SK-N-SH treated with all-trans-retinoic acid at 6 μM for 48 hours (cell line): ENCODE results near the gene N4BP2L1.

ENCODE experiments used
- ARNTL ChIP-seq: fragments of 450-650 bp; formaldehyde crosslinking; IDR thresholded peaks from 2 replicates; pipeline ENCODE4 v1.5.0; 2020; ENCODE audit warnings: low read depth, mild to moderate bottlenecking, moderate library complexity, borderline replicate concordance
- GLIS3 ChIP-seq: fragments of 250-450 bp; sonication (Bioruptor Pico); IDR thresholded peaks from 2 replicates; pipeline ENCODE4 v1.5.0; 2020; ENCODE audit warnings: mild to moderate bottlenecking, moderate library complexity
- SNAI2 ChIP-seq: fragments of 250-450 bp; sonication (Bioruptor Pico); IDR thresholded peaks from 2 replicates; pipeline ENCODE4 v1.5.0; 2020; ENCODE audit warnings: mild to moderate bottlenecking, moderate library complexity
- ZC3H10 ChIP-seq: fragments of 250-450 bp; sonication (Bioruptor Pico); IDR thresholded peaks from 2 replicates; pipeline ENCODE4 v1.5.1; 2021; ENCODE audit warnings: mild to moderate bottlenecking, moderate library complexity
- ZFP3 ChIP-seq: fragments of 250-450 bp; sonication (Bioruptor Pico); IDR thresholded peaks from 2 replicates; pipeline ENCODE4 v1.5.0; 2020; ENCODE audit warnings: mild to moderate bottlenecking, moderate library complexity
- ZFP30 ChIP-seq: fragments of 450-650 bp; formaldehyde crosslinking; IDR thresholded peaks from 2 replicates; pipeline ENCODE4 v1.5.0; 2022; ENCODE audit warnings: mild to moderate bottlenecking, moderate library complexity
- ZNF565 ChIP-seq: fragments of 450-650 bp; formaldehyde crosslinking; conservative IDR thresholded peaks from 2 replicates; pipeline ENCODE4 v1.5.0; 2020; ENCODE audit warnings: low read depth, mild to moderate bottlenecking, moderate library complexity
- ZNF70 ChIP-seq: fragments of 450-650 bp; formaldehyde crosslinking; IDR thresholded peaks from 2 replicates; pipeline ENCODE4 v1.5.0; 2020; ENCODE audit warnings: mild to moderate bottlenecking, moderate library complexity
- ZNF8 ChIP-seq: fragments of 450-650 bp; formaldehyde crosslinking; IDR thresholded peaks from 2 replicates; pipeline ENCODE4 v1.5.0; 2020; ENCODE audit warnings: mild to moderate bottlenecking, moderate library complexity
- TF ChIP-seq, protein P1 (sequence below): fragments of 250-450 bp; sonication (Bioruptor Pico); IDR thresholded peaks from 2 replicates; pipeline ENCODE4 v1.8.0; 2020; ENCODE audit warnings: mild to moderate bottlenecking, moderate library complexity, borderline replicate concordance

DNA sequence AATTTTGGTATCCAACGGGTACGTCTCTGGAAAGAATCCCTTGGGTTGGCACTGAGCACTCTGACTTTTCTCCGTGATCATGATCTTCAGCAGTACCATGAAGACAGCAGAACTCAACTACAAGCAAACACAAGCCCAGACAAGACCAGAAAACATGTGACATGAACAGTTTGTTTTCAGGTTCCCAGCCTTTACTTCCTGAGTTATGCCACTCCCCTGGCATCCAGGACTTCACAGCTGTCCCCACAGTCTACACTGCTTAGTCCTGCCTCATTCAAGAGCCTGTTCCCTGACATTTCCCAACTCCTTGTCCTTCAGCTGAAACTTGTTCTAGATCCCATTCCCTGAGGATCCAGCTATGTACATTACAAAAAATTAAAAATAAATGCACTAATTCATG is 4.9 kb upstream of the N4BP2L1 start:
- TF ChIP-seq ARNTL (no peak), ZFP3 (CRISPR knock-in tag) (no peak), ZC3H10 (no peak), ZNF8 (no peak), ZNF70 (CRISPR knock-in tag) (no peak), GLIS3 (CRISPR knock-in tag) (no peak), ZNF565 (no peak), SNAI2 (CRISPR knock-in tag) (no peak), ZFP30 (no peak)
- TF ChIP-seq, protein P1, sequence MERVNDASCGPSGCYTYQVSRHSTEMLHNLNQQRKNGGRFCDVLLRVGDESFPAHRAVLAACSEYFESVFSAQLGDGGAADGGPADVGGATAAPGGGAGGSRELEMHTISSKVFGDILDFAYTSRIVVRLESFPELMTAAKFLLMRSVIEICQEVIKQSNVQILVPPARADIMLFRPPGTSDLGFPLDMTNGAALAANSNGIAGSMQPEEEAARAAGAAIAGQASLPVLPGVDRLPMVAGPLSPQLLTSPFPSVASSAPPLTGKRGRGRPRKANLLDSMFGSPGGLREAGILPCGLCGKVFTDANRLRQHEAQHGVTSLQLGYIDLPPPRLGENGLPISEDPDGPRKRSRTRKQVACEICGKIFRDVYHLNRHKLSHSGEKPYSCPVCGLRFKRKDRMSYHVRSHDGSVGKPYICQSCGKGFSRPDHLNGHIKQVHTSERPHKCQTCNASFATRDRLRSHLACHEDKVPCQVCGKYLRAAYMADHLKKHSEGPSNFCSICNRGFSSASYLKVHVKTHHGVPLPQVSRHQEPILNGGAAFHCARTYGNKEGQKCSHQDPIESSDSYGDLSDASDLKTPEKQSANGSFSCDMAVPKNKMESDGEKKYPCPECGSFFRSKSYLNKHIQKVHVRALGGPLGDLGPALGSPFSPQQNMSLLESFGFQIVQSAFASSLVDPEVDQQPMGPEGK, result no peak
